ENCODE measurements around the gene LYSMD1. TPM values are rescaled to one million over a fixed set of nuclear protein-coding genes. Genes with fewer than 3 reads are reported as not detected.
"Not testable (repeated sequence)": the region's sequence is repeated elsewhere in the genome, so short reads cannot be mapped to it uniquely, and the experiment has no call there.

Gene LYSMD1
- polyA plus RNA-seq, 1 of the 3 experiments (the other 2 are of a cell fraction): 4.5 TPM

DNA sequence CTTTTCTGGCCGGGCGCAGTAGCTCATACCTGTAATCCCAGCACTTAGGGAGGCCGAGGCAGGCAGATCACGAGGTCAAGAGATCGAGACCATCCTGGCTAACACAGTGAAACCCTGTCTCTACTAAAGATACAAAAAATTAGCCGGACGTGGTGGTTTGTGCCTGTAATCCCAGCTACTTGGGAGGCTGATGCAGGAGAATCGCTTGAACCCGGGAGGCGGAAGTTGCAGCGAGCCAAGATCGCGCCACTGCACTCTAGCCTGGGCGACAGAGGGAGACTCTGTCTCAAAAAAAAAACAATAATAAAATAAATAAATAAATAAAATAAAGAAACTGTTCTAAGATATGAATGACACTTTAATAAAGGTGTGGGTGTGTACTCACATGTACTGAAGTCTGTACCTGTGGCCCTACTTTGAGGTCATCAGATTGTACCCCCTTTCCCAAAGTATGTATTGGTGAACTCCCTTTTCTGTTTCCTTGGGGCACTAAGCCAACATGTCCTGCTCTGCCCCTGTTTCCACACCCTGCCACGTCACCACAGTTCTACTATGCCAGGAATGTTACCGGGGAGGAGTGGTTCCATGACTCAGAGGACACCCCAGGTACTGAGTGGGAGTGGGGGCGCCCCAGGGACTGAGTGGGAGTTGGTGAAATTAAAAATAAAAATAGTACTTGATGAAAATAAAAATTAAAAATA, 29.3 kb upstream of the LYSMD1 start:
- 60% methylated on average over 17 of the region's 17 CpGs for WGBS (ENCODE audit: low lambda C conversion rate)
- not testable (repeated sequence) for H3K36me3 ChIP-seq (replicated peaks in 1 of 2; ENCODE audit: control insufficient read depth in 1 of 2, insufficient read depth in 2 of 2, low read length in 1 of 2); DNase-seq; H3K9me2 ChIP-seq; H3K4me1 ChIP-seq (ENCODE audit: control insufficient read depth in 1 of 2, insufficient read depth in 2 of 2, low read depth in 1 of 2, low read length in 1 of 2); H3K27me3 ChIP-seq (ENCODE audit: insufficient read depth); H3K9me3 ChIP-seq; H4K20me1 ChIP-seq (ENCODE audit: insufficient read depth)
- Histone ChIP-seq H3K4me2 (peak overlapping the region; percentile 48; the same call in 1 of the 2 replicates), H3K79me2 (ENCODE audit: insufficient read depth) (peaks cover 16% of the 10 kb centered on the region), H3K9ac (peak overlapping the region; percentile 53; the same call in 1 of the 2 replicates), H3F3A (replicated peaks; ENCODE audit: insufficient read depth) (peaks cover 43% of the 10 kb centered on the region), H2AFZ (ENCODE audit: low read depth) (peak overlapping the region; percentile 91), H3K27ac (ENCODE audit: low read depth in 2 of 2, low read length in 1 of 2) (peak overlapping the region; percentile 80 to 93), H3K4me3 (ENCODE audit: low read depth in 2 of 2, low read length in 1 of 2) (peak overlapping the region in 1 of 2 experiments; percentile 12; a peak in 2 of 4 replicates)
- ChIA-PET CTCF (interaction anchor here (0.6 to 3.0 kb wide), 6 partner anchors 11 to 57 kb away, joined by 3 to 27 read pairs (median 4); no protein-coding TSS in a partner anchor), POLR2A (interaction anchor here (0.8 kb wide), 1 partner anchor 57 kb away, joined by 3 read pairs; no protein-coding TSS in a partner anchor)
- TF ChIP-seq JUND (IDR thresholded peaks at IDR 0.05) (peak; percentile 60; the same call in 1 of the 2 replicates), FOSL2 (IDR thresholded peaks at IDR 0.05; ENCODE audit: borderline replicate concordance, low read depth) (peak; percentile 69; the same call in 1 of the 2 replicates), NFIC (IDR thresholded peaks at IDR 0.05; ENCODE audit: borderline replicate concordance) (peak; percentile 66), EP300 (IDR thresholded peaks at IDR 0.05; ENCODE audit: borderline replicate concordance in 1 of 2, low read depth in 1 of 2, low read length in 1 of 2) (peak in 1 of 2 experiments; percentile 35; a peak in 1 of 4 replicates), TEAD4 (IDR thresholded peaks at IDR 0.05; ENCODE audit: borderline replicate concordance, insufficient read depth) (peak; percentile 73)
- TF ChIP-seq, protein P1, sequence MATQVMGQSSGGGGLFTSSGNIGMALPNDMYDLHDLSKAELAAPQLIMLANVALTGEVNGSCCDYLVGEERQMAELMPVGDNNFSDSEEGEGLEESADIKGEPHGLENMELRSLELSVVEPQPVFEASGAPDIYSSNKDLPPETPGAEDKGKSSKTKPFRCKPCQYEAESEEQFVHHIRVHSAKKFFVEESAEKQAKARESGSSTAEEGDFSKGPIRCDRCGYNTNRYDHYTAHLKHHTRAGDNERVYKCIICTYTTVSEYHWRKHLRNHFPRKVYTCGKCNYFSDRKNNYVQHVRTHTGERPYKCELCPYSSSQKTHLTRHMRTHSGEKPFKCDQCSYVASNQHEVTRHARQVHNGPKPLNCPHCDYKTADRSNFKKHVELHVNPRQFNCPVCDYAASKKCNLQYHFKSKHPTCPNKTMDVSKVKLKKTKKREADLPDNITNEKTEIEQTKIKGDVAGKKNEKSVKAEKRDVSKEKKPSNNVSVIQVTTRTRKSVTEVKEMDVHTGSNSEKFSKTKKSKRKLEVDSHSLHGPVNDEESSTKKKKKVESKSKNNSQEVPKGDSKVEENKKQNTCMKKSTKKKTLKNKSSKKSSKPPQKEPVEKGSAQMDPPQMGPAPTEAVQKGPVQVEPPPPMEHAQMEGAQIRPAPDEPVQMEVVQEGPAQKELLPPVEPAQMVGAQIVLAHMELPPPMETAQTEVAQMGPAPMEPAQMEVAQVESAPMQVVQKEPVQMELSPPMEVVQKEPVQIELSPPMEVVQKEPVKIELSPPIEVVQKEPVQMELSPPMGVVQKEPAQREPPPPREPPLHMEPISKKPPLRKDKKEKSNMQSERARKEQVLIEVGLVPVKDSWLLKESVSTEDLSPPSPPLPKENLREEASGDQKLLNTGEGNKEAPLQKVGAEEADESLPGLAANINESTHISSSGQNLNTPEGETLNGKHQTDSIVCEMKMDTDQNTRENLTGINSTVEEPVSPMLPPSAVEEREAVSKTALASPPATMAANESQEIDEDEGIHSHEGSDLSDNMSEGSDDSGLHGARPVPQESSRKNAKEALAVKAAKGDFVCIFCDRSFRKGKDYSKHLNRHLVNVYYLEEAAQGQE (IDR thresholded peaks at IDR 0.05; ENCODE audit: low read depth, low read length): 0 out of 2 replicates have a peak, but pooled peaks have one; percentile 8

DNA sequence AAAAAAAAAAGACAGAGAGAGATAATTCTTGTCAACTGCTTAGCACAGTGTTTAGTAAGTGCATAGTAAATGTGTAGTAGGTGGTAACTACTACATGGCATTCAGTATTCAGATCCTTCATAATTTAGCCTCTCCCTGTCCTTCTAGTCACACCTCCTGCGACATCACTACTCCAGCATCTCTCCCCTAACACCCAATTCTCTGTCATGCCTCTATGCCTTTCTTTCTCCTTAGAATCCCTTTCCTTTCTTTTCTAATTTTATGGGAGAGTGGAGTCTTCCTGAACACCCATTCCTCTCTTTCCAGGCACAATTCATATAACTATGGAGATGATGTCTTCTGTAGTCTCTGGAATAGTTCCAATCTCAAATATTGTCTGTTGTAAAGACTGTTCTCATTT, 28.2 kb upstream of the LYSMD1 start:
- Histone ChIP-seq H3K36me3 (replicated peaks in 1 of 2; ENCODE audit: control insufficient read depth in 1 of 2, insufficient read depth in 2 of 2, low read length in 1 of 2) (no peaks in the 10 kb centered on the region), H3F3A (replicated peaks; ENCODE audit: insufficient read depth) (peaks cover 31% of the 10 kb centered on the region), H3K27ac (ENCODE audit: low read depth in 2 of 2, low read length in 1 of 2) (no peak overlapping the region), H2AFZ (ENCODE audit: low read depth) (no peak overlapping the region), H3K4me1 (ENCODE audit: control insufficient read depth in 1 of 2, insufficient read depth in 2 of 2, low read depth in 1 of 2, low read length in 1 of 2) (peaks cover 0 to 9% of the 10 kb centered on the region in 2 experiments; a peak in 2 of 4 replicates), H3K4me2 (no peak overlapping the region), H3K9me2 (no peaks in the 10 kb centered on the region), H3K27me3 (ENCODE audit: insufficient read depth) (no peaks in the 10 kb centered on the region), H4K20me1 (ENCODE audit: insufficient read depth) (no peaks in the 10 kb centered on the region), H3K79me2 (ENCODE audit: insufficient read depth) (peaks cover 14% of the 10 kb centered on the region), H3K9ac (no peak overlapping the region), H3K9me3 (no peaks in the 10 kb centered on the region), H3K4me3 (ENCODE audit: low read depth in 2 of 2, low read length in 1 of 2) (no peak overlapping the region)
- 70% methylated on average over 1 of the region's 1 CpG for WGBS (ENCODE audit: low lambda C conversion rate)
- POLR2A ChIA-PET: no interaction called here
- DNase-seq: no peak
- CTCF ChIA-PET: interaction anchor here (1.9 kb wide), 1 partner anchor 58 kb away, joined by 8 read pairs; no protein-coding TSS in a partner anchor
- TF ChIP-seq, protein P2, sequence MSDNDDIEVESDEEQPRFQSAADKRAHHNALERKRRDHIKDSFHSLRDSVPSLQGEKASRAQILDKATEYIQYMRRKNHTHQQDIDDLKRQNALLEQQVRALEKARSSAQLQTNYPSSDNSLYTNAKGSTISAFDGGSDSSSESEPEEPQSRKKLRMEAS (IDR thresholded peaks at IDR 0.05; ENCODE audit: low read depth): no peak
- TF ChIP-seq CHD2 (IDR thresholded peaks at IDR 0.05; ENCODE audit: low read length, partially characterized antibody) (no peak), SIN3A (IDR thresholded peaks at IDR 0.05; ENCODE audit: borderline replicate concordance, low read depth, low read length) (no peak), JUND (IDR thresholded peaks at IDR 0.05) (no peak), GATA2 (CRISPR knock-in tag; IDR thresholded peaks at IDR 0.05) (no peak), NRF1 (IDR thresholded peaks at IDR 0.05; ENCODE audit: low read depth, low read length) (no peak), FOXM1 (IDR thresholded peaks at IDR 0.05; ENCODE audit: low read depth) (no peak), FOXJ3 (CRISPR knock-in tag; IDR thresholded peaks at IDR 0.05) (no peak), EZH2phosphoT487 (IDR thresholded peaks at IDR 0.05; ENCODE audit: borderline replicate concordance, low read depth) (no peak)
- TF ChIP-seq, protein P3, sequence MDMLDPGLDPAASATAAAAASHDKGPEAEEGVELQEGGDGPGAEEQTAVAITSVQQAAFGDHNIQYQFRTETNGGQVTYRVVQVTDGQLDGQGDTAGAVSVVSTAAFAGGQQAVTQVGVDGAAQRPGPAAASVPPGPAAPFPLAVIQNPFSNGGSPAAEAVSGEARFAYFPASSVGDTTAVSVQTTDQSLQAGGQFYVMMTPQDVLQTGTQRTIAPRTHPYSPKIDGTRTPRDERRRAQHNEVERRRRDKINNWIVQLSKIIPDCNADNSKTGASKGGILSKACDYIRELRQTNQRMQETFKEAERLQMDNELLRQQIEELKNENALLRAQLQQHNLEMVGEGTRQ (IDR thresholded peaks at IDR 0.05; ENCODE audit: borderline replicate concordance, low read depth, low read length): no peak
- TF ChIP-seq, protein P4, sequence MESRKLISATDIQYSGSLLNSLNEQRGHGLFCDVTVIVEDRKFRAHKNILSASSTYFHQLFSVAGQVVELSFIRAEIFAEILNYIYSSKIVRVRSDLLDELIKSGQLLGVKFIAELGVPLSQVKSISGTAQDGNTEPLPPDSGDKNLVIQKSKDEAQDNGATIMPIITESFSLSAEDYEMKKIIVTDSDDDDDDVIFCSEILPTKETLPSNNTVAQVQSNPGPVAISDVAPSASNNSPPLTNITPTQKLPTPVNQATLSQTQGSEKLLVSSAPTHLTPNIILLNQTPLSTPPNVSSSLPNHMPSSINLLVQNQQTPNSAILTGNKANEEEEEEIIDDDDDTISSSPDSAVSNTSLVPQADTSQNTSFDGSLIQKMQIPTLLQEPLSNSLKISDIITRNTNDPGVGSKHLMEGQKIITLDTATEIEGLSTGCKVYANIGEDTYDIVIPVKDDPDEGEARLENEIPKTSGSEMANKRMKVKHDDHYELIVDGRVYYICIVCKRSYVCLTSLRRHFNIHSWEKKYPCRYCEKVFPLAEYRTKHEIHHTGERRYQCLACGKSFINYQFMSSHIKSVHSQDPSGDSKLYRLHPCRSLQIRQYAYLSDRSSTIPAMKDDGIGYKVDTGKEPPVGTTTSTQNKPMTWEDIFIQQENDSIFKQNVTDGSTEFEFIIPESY (IDR thresholded peaks at IDR 0.05; ENCODE audit: borderline replicate concordance, low read depth): no peak
- TF ChIP-seq, protein P5, sequence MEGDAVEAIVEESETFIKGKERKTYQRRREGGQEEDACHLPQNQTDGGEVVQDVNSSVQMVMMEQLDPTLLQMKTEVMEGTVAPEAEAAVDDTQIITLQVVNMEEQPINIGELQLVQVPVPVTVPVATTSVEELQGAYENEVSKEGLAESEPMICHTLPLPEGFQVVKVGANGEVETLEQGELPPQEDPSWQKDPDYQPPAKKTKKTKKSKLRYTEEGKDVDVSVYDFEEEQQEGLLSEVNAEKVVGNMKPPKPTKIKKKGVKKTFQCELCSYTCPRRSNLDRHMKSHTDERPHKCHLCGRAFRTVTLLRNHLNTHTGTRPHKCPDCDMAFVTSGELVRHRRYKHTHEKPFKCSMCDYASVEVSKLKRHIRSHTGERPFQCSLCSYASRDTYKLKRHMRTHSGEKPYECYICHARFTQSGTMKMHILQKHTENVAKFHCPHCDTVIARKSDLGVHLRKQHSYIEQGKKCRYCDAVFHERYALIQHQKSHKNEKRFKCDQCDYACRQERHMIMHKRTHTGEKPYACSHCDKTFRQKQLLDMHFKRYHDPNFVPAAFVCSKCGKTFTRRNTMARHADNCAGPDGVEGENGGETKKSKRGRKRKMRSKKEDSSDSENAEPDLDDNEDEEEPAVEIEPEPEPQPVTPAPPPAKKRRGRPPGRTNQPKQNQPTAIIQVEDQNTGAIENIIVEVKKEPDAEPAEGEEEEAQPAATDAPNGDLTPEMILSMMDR (IDR thresholded peaks at IDR 0.05): no peak
